GM03348 (cell line): Measurements from ENCODE around the gene ZMYM2.
A peak's percentile ranks its signal among the peaks of the same experiment; 100 is the strongest.

Experiments
- DNase-seq: peaks from one replicate; pipeline ENCODE4 v3.0.0; 2012; ENCODE audit warnings: low spot score

Gene ZMYM2

DNA sequence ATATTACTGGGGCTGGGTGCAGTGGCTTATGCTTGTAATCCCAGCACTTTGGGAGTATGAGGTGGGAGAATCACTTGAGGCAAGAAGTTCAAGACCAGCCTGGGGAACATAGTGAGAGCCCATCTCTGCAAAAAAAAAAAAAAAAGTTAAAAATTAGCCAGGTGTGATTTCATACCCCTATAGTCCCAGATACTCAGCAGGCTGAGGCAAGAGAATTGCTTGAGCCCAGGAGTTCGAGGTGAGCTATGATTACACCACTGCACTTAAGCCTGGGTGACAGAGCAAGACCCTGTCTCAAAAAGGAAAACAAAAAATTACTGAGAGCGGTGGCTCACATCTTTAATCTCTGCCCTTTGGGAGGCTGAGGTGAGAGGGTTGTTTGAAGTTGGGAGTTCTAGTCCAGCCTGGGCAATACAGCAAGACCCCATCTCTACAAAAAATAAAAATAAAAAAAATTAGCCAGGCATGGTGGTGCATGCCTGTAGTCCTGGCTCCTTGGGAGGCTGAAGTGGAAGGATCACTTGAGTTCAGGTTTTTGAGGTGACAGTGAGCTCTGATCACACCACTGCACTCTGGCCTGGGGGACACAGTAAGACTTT lies 87.5 kb downstream of the ZMYM2 start:
- no peak for DNase-seq

DNA sequence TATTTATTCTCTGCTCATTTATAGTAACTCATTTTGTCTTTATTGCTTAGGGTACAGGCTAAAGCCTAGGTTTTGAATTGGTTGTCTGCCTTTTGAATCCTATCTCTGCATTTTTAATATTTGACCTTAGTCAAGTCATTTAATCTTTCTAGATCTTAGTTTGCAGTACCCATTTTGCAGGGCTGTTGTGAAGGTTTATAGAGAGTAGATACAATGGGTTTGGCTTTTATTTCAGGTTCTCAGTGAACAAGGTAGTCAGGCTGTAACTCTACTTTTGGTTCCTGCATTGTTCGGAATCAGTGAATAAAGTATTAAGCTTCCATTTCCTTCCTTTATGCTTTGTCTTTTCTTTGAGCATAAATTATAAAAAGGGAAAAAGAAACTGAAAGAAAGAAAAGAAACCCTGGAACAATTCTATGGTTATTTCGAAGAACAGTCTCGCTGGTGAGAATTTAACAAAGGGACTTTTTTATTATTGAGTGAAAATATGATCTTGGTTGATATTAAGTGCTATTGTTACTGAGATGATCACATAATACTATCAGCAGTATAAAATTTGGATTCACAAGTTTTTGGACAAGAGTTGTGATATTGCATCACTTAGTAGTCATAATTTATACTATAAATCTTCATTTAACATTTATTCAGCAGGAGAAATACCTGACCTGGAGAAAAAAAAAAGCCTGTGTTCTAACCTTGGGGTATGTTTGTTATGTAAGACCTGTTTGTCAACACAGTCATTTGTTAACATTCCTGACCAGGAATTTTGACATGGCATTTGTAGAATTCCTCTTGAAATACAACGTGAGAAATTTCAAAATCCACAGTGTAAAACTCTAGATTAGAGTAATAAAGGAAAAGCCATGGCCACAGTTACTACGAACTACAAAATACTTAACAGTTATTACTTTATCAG lies 91.3 kb downstream of the ZMYM2 start:
- no peak for DNase-seq

DNA sequence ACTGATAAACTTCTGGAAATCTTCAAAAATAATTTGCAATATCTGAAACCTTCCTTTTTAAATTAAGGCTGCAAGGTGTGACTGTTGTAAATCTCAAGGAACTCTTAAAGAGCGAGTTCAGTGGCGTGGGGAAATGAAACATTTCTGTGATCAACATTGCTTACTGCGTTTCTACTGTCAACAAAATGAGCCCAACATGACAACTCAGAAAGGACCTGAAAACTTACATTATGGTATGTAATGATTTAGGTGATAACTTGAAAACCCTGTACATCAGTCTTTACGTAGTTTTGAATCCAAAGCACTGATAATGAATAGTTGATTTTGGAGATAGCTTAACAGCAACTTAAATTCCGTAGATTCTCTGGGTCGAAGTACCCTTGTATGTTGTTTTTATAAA lies 92.8 kb downstream of the ZMYM2 start:
- no peak for DNase-seq

DNA sequence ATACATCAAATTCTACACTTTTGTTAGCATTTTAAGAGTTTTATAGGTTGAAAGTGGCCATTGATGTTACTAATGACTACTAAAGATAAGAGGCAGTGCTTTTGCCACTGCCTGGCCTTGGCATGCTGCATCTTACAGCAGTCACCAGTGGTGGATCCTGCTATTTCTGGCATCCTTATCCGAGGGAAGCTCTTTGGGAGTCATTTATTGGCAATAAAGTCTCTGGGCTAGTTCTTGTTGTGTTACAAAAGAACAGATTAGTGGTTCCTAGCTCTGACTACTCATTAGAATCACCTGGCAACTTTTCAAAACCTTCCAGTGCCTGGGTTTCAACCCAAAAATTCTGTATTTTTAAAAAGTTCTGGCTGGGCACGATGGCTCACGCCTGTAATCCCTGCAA lies 94.5 kb downstream of the ZMYM2 start:
- no peak for DNase-seq

DNA sequence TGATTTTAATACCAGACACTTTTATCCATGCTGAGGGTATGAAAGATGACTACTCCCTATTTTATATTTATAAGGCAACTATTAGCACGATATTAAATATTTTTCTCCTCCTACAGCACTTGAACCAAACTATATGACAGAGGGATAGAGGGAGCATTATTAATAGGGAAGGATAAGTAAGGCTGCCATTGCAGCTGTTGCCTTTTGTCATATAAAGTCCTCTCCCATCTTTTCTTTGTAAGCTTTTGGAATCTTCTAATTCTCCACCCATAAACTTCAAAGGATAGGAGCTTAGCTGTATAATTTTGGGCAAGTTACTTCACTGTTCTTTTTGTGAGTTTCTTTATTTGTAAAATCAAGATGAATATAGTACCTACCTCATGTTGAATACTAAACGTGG lies 95.4 kb downstream of the ZMYM2 start:
- no peak for DNase-seq

DNA sequence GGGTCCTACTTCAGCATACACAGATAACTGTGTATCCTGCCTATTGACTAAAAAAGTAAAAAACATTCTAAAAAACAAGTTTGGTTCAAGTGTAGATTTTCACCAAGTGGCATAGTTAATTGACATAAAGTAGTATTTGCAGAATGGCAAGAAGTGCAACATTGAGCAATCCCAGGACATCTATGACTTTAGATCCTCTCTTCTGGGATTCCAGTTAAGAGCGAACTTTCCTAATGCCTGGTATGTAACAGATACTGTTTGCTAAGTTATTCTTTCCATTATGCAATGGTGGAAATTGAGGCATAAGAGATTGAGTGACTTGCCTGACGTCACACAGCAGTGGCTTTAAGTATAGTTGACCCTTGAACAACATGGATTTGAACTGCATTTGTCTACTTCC lies 96.1 kb downstream of the ZMYM2 start:
- no peak for DNase-seq

DNA sequence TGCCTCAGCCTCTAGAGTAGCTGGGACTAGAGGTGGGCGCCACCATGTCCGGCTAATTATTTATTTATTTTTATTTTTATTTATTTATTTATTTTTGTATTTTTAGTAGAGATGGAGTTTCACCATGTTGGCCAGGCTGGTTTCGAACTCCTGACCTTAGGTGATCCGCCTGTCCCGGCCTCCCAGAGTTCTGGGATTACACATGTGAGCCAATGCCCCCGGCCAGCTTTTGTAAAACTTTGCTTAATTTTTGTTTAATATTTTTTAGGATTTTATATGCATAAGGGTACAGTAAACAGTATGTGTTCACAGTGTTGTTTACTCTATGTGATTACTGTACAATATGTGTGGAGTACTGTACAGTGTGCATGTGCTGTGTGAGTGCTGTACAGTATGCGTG lies 98.7 kb downstream of the ZMYM2 start:
- no peak for DNase-seq

DNA sequence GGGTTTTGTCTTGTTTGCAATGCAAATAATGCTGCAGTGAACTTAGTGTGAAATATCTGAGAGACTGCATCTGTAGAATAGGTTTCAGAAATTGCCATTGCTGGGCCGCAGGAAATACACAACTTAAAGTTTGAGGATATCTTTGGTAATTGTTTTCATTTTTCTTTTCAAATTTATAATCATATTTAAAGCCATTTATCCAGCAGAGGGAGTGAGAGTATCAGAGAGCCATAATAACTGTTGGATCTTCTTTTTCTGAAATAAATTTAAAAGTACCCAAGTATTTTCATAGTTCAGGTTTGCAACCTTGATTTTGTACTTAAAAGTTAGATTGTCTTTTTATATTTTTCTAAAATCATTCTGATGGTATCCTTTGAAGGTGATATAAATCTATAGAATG lies 99.4 kb downstream of the ZMYM2 start:
- no peak for DNase-seq

DNA sequence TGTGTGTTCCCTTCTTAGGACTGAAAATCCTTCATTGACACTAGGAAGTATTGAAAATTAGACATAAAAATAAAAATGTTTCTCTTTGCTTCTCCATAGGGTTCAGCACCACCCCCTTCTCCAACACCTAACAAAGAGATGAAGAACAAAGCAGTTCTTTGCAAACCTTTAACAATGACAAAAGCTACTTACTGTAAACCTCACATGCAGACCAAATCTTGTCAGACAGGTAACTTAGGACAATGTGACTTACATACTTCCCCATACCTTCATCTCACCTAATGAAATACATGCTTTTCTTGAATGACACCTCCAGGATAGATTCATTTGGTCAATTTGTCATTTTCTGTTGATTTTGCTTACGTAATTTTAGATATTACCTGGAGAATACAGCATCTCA lies 99.9 kb downstream of the ZMYM2 start:
- DNase-seq, result no peak

DNA sequence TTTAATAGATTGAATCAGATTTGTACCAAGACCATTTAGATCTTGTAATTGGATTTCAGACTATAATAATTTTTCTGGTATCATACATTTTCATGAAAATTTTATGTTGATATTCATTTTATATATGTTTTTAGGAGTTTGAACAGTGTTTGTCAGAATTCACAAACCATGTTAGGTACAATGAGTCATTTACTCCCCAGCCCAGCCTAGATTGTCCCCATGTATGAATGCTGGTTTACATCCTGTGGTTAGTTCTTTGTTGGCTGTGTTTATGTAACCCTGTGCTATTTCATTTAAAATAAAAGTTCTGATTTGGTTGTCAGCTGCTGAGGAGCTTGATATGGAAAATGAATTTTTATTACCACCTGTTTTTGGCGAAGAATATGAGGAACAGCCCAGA lies 105.6 kb downstream of the ZMYM2 start:
- DNase-seq, result no peak

DNA sequence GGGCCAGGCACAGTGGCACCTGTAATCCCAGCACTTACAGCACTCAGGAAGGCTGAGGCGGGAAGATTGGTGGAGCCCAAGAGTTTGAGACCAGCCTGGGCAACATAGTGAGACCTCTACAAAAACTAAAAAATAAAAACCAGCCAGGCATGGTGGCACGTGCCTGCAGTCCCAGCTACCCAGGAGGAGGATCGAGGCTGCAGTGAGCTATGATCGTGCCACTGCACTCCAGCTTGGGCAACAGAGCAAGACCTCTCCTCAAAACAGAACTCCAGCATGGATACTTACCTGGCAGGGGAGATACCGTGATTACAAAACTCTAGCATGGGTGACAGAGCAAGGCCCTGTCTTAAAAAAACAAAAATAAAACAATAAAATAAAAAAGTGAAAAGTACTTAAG lies 107.0 kb downstream of the ZMYM2 start:
- DNase-seq, result no peak

DNA sequence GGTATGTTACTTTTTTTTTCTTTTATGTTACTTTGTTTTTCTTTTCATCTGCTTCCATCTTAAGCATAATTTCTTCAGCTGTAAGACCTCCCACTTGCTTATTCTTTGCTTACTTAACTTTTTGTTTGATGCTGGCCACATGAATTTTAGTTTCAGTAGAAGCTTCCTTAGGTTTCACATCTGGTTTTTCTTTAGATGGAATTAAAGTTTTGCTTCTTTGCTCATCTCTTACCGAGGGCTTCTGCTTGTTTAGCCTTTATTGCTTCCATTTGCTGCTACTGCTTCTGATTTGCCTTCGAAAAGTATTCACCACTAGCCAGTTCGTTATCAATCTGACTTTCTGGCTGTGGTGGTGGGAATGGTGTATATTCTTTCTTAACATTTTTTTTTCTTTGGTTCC lies 111.4 kb downstream of the ZMYM2 start:
- no peak for DNase-seq

DNA sequence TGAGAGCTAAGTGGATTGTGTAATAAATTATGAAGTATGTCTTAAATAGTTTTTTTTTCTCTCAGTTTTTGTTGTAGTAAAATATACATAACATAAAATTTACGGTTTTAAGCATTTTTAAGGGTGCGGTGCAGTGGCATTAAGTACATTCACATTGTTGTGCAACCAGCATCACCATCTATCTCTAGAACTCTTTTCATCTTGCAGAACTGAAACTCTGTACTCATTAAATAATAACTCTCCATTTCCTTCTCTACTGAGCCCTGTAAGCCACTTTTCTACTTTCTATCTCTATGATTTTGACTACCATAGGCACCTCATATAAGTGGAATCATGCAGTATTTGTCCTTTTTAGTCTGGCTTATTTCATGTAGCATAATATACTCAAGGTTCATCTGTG lies 115.2 kb downstream of the ZMYM2 start:
- DNase-seq, result no peak

DNA sequence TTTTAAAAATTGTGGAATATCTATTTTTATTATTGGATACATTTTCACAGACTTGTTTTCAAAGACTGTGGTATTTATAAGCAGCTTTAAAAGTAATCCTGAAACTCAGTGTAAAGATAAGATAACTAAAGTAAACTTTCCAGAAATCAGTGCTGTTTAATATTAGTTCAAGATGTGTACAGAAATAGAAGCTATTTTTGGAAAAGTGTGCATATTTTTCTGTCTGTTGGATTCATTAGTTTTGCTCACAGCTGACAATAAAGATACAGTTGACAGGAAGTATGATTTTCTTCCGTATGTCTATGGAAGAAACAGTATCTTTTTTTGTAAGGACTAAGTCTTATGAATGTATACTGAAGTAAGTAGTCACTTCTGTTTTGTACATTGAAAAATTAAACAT lies 116.4 kb downstream of the ZMYM2 start:
- no peak for DNase-seq

DNA sequence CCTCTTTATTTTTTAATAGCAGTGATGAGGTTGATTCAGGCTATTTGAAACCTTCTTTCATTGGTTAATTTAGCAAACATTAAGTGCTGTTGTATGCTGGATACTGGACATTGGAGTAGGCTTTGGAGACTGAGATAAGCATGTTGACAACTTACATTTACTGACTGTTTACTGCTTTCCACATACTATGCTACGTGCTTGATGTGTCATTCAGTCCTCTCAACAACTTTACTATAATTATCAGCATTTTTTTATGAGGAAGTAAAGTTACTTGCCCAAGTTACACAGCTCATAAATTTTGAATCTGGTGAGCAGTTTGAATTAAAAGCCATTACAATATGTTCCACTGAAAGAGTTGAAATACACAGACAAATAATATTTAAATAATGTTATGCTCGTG lies 118.6 kb downstream of the ZMYM2 start:
- no peak for DNase-seq

DNA sequence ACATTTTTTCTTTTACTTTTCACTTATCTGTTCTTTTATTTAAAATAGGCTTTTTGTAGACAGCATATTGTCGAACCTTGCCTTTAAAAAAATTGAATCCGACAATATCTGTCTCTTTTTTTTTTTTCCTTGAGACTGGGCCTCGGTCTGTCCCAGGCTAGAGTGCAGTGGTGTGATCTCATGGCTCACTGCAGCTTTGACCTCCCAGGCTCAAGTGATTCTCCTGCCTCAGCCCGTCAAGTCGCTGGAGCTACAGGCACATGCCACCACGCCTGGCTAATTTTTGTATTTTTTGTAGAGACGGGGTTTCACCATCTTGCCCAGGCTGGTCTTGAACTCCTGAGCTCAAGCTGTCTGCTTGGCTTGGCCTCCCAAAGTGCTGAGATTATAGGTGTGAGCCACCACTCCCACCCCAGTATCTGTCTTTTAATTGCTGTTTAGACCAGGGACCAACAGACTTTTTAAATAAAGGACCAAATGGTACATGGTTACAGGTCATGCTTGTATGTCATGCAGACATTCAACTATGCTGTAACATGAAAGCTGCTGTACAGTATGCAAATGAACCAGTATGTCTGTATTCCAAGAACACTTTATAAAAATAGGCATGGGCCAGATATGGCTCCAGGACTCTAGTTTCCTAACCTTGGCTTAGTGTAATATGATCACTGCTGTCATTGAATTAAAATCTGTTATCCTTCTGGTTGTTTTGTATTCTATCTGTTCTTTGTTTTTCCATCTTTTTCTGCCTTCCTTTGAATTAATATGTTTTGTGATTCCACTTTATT lies 122.0 kb downstream of the ZMYM2 start:
- DNase-seq, result no peak

DNA sequence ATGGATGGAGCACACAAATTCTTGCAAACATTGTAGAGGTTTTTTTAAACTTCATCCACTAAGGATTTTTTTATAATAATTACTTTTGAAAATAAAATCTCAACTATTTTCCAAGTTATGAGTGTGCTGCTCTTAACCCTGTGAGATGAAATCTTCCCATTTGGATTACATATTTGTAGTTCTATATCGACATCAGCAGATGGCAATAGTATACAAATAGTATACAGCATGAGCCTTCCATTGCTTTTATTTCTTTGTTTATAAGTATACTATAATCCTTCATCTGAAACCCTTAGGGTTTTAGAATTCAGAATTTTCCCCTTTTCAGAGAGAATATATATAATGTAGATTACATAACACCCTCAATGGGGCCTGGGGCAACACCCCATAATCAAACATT lies 131.8 kb downstream of the ZMYM2 start:
- DNase-seq, result no peak

DNA sequence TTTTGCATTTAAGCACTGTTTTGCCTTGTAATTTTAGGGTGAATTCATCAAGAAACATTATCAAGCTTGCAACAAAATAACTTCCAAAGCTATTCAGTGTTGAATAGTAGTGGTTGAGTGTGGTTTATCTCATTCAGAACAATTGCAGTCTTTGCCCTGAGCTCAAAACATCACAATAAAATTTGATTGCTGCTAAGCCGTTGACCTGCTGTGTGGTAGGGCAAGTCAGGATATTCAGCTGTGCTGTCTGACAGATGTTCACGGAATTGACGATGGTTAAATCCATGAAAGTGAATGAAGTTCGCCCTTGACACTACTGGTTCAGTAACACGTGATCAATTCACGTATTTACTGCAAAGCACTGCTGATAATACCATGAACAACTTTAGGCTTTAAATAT lies 135.4 kb downstream of the ZMYM2 start:
- no peak for DNase-seq

DNA sequence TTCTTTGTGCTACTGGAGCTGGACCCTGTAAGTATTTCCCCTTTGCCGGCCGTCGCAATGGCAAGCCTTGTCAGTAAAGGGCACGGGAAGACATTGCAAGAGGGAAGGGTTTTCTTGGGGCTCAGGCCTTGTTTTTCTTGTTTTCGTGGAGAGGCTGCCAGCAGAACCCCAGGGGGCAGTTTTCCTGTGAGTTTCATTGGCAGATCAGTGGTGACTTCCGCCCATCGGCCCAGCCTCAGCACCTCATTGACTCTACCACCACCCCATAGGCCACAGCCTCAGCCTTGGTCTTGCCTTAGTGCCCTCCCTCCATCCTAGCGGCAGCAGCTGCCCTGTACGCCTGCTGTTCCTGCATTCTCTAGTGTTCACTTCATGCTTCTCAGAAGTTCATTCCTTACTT lies 140.8 kb downstream of the ZMYM2 start:
- DNase-seq, result no peak

DNA sequence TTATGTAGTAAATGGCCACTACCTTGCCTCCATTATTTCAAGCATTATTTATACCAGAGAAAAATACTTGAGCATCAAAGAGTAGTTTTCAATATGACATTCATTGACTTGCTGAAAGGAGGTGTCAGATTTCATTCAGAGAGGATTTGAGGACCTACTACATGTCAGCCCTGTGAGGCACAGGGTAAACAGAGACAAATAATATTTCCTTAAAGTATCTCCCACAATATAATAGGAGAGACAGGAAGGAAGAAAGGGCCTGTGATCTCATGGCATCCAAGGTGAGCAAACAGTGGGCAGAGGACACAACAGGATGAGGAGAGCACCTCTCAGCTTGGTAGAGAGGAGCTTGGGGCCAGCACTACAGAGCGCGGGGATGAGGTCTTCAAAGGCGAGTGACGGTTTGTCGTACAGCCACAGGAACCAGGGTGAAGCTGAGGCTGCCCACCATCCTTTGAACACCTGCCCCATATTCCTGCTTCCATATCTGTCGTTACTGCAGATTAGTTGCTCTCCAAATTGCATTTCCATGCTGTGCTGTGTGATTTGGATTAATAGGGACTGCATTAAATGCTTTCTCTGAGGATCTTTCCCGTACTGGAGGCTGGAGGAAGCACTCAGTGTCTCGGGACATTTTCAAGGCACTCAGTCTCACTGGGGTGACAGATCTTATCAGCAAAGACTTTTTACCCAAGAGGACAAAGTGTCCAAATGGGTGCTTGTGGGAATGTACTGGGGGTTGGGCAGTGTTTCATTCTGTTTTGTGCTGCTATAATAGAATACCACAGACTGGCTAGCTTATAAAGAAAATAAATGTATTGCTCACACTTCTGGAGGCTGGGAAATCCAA lies 143.2 kb downstream of the ZMYM2 start:
- DNase-seq, result no peak

DNA sequence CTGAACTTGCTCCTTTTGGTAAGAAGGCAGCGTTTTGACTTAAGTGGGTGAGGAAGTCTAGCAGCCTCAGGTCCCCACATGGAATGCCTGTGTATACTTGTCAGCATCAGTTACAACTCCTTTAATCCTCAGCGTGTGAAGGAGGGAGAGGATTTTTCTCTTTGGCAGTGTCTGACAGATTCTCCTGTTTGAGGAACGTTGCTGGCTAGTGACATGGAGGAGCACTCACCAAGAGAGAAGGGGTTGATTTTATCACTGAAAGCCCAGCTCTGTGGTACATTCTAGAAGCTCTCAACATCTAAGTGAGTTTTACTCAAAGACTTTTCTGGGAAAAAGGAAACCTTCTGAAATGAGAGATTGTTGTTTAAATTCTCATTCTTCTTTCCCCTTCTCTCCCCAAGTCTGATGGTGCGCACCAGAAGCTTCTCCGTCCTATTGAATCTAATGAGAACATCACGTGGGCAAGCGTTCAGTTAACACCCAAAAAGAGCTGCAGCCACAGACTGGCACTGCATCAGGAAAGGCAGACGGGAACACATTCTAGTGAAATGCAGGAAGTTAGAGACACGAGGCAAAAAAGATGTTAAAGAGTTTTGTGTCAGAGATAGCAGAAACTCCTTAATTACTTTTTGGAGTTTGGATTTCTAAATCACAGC lies 144.1 kb downstream of the ZMYM2 start:
- DNase-seq, result peak; percentile 48
